SJCRH30 (cell line): ENCODE measurements around the gene DKK3. TPM values are rescaled to one million over a fixed set of nuclear protein-coding genes. Genes with fewer than 3 reads are reported as not detected.

Experiments
- DNase-seq, 2 experiments: peaks; one replicate each; pipeline ENCODE4 v3.0.0-alpha.2; 2015 to 2020
- H3K27ac ChIP-seq: fragments of 250-450 bp; sonication (Bioruptor Pico); 2 replicates; pipeline ENCODE4 v1.5.1; 2020; ENCODE audit warnings: mild to moderate bottlenecking, moderate library complexity
- H3K27me3 ChIP-seq: fragments of 250-450 bp; sonication (Bioruptor Pico); 2 replicates; pipeline ENCODE4 v1.5.1; 2020; ENCODE audit warnings: mild to moderate bottlenecking, moderate library complexity
- H3K36me3 ChIP-seq: fragments of 250-450 bp; sonication (Bioruptor Pico); 2 replicates; pipeline ENCODE4 v1.5.1; 2020; ENCODE audit warnings: mild to moderate bottlenecking, moderate library complexity
- H3K4me1 ChIP-seq: fragments of 250-450 bp; sonication (Bioruptor Pico); 2 replicates; pipeline ENCODE4 v1.5.1; 2020; ENCODE audit warnings: mild to moderate bottlenecking, moderate library complexity
- H3K4me3 ChIP-seq: fragments of 250-450 bp; sonication (Bioruptor Pico); 2 replicates; pipeline ENCODE4 v1.5.1; 2020; ENCODE audit warnings: mild to moderate bottlenecking, moderate library complexity
- H3K9me3 ChIP-seq: fragments of 250-450 bp; sonication (Bioruptor Pico); replicated peaks from 2 replicates; pipeline ENCODE4 v1.5.1; 2020; ENCODE audit warnings: mild to moderate bottlenecking, moderate library complexity
- total RNA-seq: library from RNA; depleted of rRNA; stranded (reverse); fragments of >200 nt; shearing (Covaris generic); gene quantifications from 2 replicates; pipeline ENCODE4 v1.2.3, GENCODE V29; 2014; rRNA removed

The DKK3 gene
- total RNA-seq, 1 experiment from 2014 or later, result 13.9 TPM

DNA sequence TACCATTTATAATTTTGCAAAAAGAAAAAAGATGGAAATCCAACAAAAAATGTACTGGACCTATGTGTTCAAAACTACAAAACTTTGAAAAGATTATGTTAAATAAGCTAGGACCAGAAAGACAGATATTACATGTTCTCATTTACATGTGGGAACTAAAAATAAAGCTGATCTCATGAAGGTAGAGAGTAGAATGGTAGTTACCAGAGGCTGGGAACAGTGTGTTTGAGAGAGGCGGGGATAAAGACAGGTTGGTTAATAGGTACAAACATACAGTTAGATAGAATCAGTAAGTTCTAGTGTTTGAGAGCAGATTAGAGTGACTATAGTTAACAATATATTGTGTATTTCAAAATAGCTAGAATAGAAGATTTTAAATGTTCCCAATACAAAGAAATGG, 95.0 kb downstream of the DKK3 start:
- peaks cover 34% of the 10 kb centered on the region for H3K36me3 ChIP-seq
- H3K27ac ChIP-seq, result no peak overlapping the region
- DNase-seq, result no peak
- no peaks in the 10 kb centered on the region for H3K27me3 ChIP-seq
- H3K4me1 ChIP-seq, result peaks cover 52% of the 10 kb centered on the region
- H3K9me3 ChIP-seq, result no peaks in the 10 kb centered on the region
- no peak overlapping the region for H3K4me3 ChIP-seq

Other genes with a start within 250 kb of the DKK3 start
- 82.1 and 98.7 TPM in 2 replicates for gene USP47, start 166.7 kb downstream of the DKK3 start, total RNA-seq
- gene MICAL2, start 102.0 kb upstream of the DKK3 start, total RNA-seq, result 5.9 and 7.8 TPM in 2 replicates